ENCODE measurements around the gene WDR53.
"Not testable (repeated sequence)": the region's sequence is repeated elsewhere in the genome, so short reads cannot be mapped to it uniquely, and the experiment has no call there.

- not testable (repeated sequence) for TF ChIP-seq E2F5 (CRISPR knock-in tag; IDR thresholded peaks at IDR 0.05); CTCF (IDR thresholded peaks at IDR 0.05 in 2 of 3, conservative IDR thresholded peaks at IDR 0.05 in 1 of 3; ENCODE audit: insufficient read depth in 2 of 3, low read depth in 1 of 3, low read length in 3 of 3); PKNOX1 (IDR thresholded peaks at IDR 0.05); FOXP1 (CRISPR knock-in tag; IDR thresholded peaks at IDR 0.05); EZH2 (IDR thresholded peaks at IDR 0.05; ENCODE audit: borderline replicate concordance, low read depth, low read length); PHF21A (IDR thresholded peaks at IDR 0.05; ENCODE audit: borderline replicate concordance, low read depth)
Observed at GRCh38 chr3:196511108-196511507, 57.2 kb downstream of the WDR53 start.
